Panc1 (cell line): Measurements from ENCODE around the gene TCF21. TPM values are rescaled to one million over a fixed set of nuclear protein-coding genes. Genes with fewer than 3 reads are reported as not detected.

Experiments used
- ATAC-seq: fragments of 200-7000 bp; cut with Tn5 transposase; 2 replicates; pipeline ENCODE4 v1.9.1; 2020; ENCODE audit warnings: mild to moderate bottlenecking, moderate library complexity
- BruUV-seq: library from RNA; stranded (reverse); fragments of 400-500 nt; replicated peaks from 2 replicates; lab custom pipeline; 2021; lab: Mats Ljungman, UMichigan
- CTCF ChIA-PET: fragments of 300-600 bp; sonication (Branson Sonifier 250); formaldehyde crosslinking; loops from one replicate; lab custom pipeline; 2022; ENCODE audit warnings: antibody characterized with exemption; lab: Charles Lee
- POLR2A ChIA-PET: fragments of 300-600 bp; sonication (Branson Sonifier 250); formaldehyde crosslinking; loops from one replicate; lab custom pipeline; 2022; ENCODE audit warnings: antibody characterized with exemption; lab: Charles Lee
- DNase-seq: peaks from one replicate; pipeline ENCODE4 v3.0.0-alpha.2; 2010; ENCODE audit warnings: low read depth, low spot score
- H3K27ac ChIP-seq: 2 replicates; pipeline ENCODE4 v1.5.1; 2011; ENCODE audit warnings: mild to moderate bottlenecking, low read length, inconsistent platforms
- H3K27me3 ChIP-seq: fragments of 200-500 bp; sonication (Bioruptor generic); 2 replicates; pipeline ENCODE4 v1.6.0; 2014; ENCODE audit warnings: low read length, inconsistent platforms; ENCODE audit not compliant: control insufficient read depth, insufficient read depth
- H3K36me3 ChIP-seq: fragments of 200-500 bp; sonication (Bioruptor generic); 2 replicates; pipeline ENCODE4 v1.5.1; 2014; ENCODE audit warnings: inconsistent platforms, mild to moderate bottlenecking, low read length, moderate library complexity; ENCODE audit not compliant: control insufficient read depth, insufficient read depth
- H3K4me1 ChIP-seq: 2 replicates; pipeline ENCODE4 v1.5.1; 2011; ENCODE audit warnings: inconsistent platforms, mild to moderate bottlenecking, low read length, moderate library complexity; ENCODE audit not compliant: control insufficient read depth, insufficient read depth
- H3K4me3 ChIP-seq, 2 experiments: 2 replicates each; pipeline ENCODE4 v1.5.1; 2011 to 2012; ENCODE audit warnings: low read depth in 2 of 2, low read length in 2 of 2, mild to moderate bottlenecking in 2 of 2, inconsistent platforms in 1 of 2, moderate library complexity in 1 of 2
- H3K9me3 ChIP-seq: fragments of 200-500 bp; sonication (Bioruptor generic); 2 replicates; pipeline ENCODE4 v1.5.1; 2014; ENCODE audit warnings: low read depth, mild to moderate bottlenecking, inconsistent platforms, low read length, moderate library complexity; ENCODE audit not compliant: control insufficient read depth, insufficient read depth
- POLR2AphosphoS5 ChIP-seq: IDR thresholded peaks from 2 replicates; pipeline ENCODE4 v1.6.1; 2012; ENCODE audit warnings: mild to moderate bottlenecking, low read depth, low read length, moderate library complexity
- SIN3A ChIP-seq: IDR thresholded peaks from 2 replicates; pipeline ENCODE4 v1.6.1; 2012; ENCODE audit warnings: low read depth, mild to moderate bottlenecking, low read length, moderate library complexity, borderline replicate concordance; ENCODE audit not compliant: insufficient read depth
- TCF7L2 ChIP-seq: IDR thresholded peaks from 2 replicates; pipeline ENCODE4 v1.6.1; 2011; ENCODE audit warnings: mild to moderate bottlenecking, low read depth, low read length, inconsistent platforms
- in situ Hi-C: cut with HindIII; loops from 2 replicates; pipeline ENCODE4 v1.10.0; 2016; ENCODE audit warnings: low sequenced_read_pairs, low pct_unique_long_range_greater_than_20kb
- intact Hi-C: fragments of 100-400 bp; cut with micrococcal nuclease; formaldehyde crosslinking; loops from one replicate; pipeline ENCODE4 v1.10.0; 2022; ENCODE audit not compliant: unreplicated experiment
- total RNA-seq: library from RNA; stranded (reverse); gene quantifications from one replicate; pipeline ENCODE4 v1.2.1, GENCODE V29; 2021; ENCODE audit not compliant: unreplicated experiment
- TF ChIP-seq, protein P1 (sequence below): fragments of 450-650 bp; IDR thresholded peaks from 2 replicates; pipeline ENCODE4 v1.5.1; 2017; ENCODE audit warnings: mild to moderate bottlenecking
- TF ChIP-seq, protein P2 (sequence below), 2 experiments: IDR thresholded peaks; 2 replicates each; pipeline ENCODE4 v1.6.1; 2011 to 2012; ENCODE audit warnings: low read depth in 2 of 2, control low read depth in 1 of 2, low read length in 1 of 2, mild to moderate bottlenecking in 1 of 2, moderate library complexity in 1 of 2; ENCODE audit not compliant: insufficient read depth in 1 of 2

TCF21 gene
- total RNA-seq, 1 experiment from 2014 or later: not detected

DNA sequence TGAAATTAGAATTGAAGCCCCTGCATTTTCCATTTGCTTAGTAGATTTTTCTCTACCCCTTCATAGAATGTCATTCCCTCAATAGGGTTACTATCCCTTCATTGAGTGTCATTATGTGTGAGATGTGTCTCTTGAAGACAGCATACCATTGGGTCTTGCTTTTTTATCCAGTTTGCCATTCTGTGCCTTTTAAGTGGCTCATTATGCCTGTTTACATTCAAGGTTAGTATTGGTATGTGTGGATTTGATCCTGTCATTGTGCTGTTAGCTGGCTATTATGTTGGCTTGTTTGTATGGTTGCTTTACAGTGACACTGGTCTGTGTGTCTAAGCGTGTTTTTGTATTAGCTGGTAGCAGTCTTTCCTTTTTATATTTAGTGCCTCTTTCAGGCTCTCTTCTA, 25.7 kb upstream of the TCF21 start:
- H3K27ac ChIP-seq: no peak overlapping the region
- DNase-seq (no peak), ATAC-seq (no peak)
- no TSS peak for BruUV-seq
- in situ Hi-C loops: no loop called here
- no peaks in the 10 kb centered on the region for H3K4me1 ChIP-seq
- no peaks in the 10 kb centered on the region for H3K9me3 ChIP-seq
- POLR2A ChIA-PET: no interaction called here
- intact Hi-C loops: no loop called here
- H3K27me3 ChIP-seq: no peaks in the 10 kb centered on the region
- H3K36me3 ChIP-seq: no peaks in the 10 kb centered on the region
- H3K4me3 ChIP-seq: no peak overlapping the region
- TF ChIP-seq SIN3A (no peak), TCF7L2 (no peak), POLR2AphosphoS5 (no peak)
- TF ChIP-seq, protein P1, sequence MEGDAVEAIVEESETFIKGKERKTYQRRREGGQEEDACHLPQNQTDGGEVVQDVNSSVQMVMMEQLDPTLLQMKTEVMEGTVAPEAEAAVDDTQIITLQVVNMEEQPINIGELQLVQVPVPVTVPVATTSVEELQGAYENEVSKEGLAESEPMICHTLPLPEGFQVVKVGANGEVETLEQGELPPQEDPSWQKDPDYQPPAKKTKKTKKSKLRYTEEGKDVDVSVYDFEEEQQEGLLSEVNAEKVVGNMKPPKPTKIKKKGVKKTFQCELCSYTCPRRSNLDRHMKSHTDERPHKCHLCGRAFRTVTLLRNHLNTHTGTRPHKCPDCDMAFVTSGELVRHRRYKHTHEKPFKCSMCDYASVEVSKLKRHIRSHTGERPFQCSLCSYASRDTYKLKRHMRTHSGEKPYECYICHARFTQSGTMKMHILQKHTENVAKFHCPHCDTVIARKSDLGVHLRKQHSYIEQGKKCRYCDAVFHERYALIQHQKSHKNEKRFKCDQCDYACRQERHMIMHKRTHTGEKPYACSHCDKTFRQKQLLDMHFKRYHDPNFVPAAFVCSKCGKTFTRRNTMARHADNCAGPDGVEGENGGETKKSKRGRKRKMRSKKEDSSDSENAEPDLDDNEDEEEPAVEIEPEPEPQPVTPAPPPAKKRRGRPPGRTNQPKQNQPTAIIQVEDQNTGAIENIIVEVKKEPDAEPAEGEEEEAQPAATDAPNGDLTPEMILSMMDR: no peak
- TF ChIP-seq, protein P2, sequence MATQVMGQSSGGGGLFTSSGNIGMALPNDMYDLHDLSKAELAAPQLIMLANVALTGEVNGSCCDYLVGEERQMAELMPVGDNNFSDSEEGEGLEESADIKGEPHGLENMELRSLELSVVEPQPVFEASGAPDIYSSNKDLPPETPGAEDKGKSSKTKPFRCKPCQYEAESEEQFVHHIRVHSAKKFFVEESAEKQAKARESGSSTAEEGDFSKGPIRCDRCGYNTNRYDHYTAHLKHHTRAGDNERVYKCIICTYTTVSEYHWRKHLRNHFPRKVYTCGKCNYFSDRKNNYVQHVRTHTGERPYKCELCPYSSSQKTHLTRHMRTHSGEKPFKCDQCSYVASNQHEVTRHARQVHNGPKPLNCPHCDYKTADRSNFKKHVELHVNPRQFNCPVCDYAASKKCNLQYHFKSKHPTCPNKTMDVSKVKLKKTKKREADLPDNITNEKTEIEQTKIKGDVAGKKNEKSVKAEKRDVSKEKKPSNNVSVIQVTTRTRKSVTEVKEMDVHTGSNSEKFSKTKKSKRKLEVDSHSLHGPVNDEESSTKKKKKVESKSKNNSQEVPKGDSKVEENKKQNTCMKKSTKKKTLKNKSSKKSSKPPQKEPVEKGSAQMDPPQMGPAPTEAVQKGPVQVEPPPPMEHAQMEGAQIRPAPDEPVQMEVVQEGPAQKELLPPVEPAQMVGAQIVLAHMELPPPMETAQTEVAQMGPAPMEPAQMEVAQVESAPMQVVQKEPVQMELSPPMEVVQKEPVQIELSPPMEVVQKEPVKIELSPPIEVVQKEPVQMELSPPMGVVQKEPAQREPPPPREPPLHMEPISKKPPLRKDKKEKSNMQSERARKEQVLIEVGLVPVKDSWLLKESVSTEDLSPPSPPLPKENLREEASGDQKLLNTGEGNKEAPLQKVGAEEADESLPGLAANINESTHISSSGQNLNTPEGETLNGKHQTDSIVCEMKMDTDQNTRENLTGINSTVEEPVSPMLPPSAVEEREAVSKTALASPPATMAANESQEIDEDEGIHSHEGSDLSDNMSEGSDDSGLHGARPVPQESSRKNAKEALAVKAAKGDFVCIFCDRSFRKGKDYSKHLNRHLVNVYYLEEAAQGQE (IDR thresholded peaks at IDR 0.05; ENCODE audit: insufficient read depth in 1 of 2, low read depth in 2 of 2, low read length in 1 of 2): no peak
- CTCF ChIA-PET: no interaction called here

- POLR2A ChIA-PET: no interaction called here
- Histone ChIP-seq H3K4me3 (no peak overlapping the region), H3K4me1 (no peaks in the 10 kb centered on the region), H3K27ac (no peak overlapping the region), H3K27me3 (no peaks in the 10 kb centered on the region; the same call in 1 of the 2 replicates), H3K9me3 (no peaks in the 10 kb centered on the region), H3K36me3 (no peaks in the 10 kb centered on the region)
- CTCF ChIA-PET: no interaction called here
- ATAC-seq (no peak), DNase-seq (no peak)
- TF ChIP-seq, protein P2 (IDR thresholded peaks at IDR 0.05; ENCODE audit: insufficient read depth in 1 of 2, low read depth in 2 of 2, low read length in 1 of 2): no peak
- TF ChIP-seq, protein P1: no peak
- TF ChIP-seq SIN3A: no peak
- no peak for TF ChIP-seq POLR2AphosphoS5
- no peak for TF ChIP-seq TCF7L2
- in situ Hi-C loops: no loop called here
- BruUV-seq: no TSS peak
- intact Hi-C loops: no loop called here
These were observed 23.2 kb upstream of the TCF21 start for GRCh38 chr6:133865680-133866079.
